Esophagus muscularis mucosa (tissue), 3 donors: ENCODE data around the gene MRPL19.

Source experiments
- POLR2AphosphoS5 ChIP-seq, 2 donors: sonication (generic); formaldehyde crosslinking; IDR thresholded peaks; one replicate each; pipeline ENCODE4 v1.6.1; 2017; ENCODE audit warnings: antibody characterized with exemption in 2 of 2
- TF ChIP-seq, protein P1 (sequence below), 3 experiments: fragments of 200-600 bp in 2 of 3; fragments of 450-650 bp in 1 of 3; sonication (generic) in 2 of 3; IDR thresholded peaks; one replicate each; pipeline ENCODE4 v1.5.1; 2017 to 2019; ENCODE audit warnings: antibody characterized with exemption in 3 of 3, mild to moderate bottlenecking in 2 of 3, moderate library complexity in 1 of 3

DNA sequence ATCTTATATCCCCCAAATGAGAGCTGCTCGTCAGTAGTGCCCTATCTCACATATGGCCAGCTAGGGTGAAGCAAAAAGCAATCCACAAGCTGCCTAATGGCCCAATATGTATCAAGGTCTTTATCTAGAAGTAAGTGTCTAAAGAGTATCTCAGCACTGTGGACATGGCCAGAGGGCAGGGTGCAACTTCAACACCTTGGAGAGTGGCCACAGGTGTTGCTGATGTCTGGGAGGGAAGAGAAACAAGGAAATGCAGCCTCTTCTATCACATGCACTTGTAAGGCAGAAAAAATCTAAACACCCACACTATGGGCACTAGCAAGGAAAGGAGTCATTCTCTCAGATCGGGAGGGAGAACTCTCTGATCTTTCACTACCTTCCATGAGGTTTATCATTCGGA, 23.7 kb upstream of the MRPL19 start:
- TF ChIP-seq POLR2AphosphoS5 (IDR thresholded peaks at IDR 0.05), result no peak
- TF ChIP-seq, protein P1, sequence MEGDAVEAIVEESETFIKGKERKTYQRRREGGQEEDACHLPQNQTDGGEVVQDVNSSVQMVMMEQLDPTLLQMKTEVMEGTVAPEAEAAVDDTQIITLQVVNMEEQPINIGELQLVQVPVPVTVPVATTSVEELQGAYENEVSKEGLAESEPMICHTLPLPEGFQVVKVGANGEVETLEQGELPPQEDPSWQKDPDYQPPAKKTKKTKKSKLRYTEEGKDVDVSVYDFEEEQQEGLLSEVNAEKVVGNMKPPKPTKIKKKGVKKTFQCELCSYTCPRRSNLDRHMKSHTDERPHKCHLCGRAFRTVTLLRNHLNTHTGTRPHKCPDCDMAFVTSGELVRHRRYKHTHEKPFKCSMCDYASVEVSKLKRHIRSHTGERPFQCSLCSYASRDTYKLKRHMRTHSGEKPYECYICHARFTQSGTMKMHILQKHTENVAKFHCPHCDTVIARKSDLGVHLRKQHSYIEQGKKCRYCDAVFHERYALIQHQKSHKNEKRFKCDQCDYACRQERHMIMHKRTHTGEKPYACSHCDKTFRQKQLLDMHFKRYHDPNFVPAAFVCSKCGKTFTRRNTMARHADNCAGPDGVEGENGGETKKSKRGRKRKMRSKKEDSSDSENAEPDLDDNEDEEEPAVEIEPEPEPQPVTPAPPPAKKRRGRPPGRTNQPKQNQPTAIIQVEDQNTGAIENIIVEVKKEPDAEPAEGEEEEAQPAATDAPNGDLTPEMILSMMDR (IDR thresholded peaks at IDR 0.05), result no peak
